H9 (cell line): ENCODE results near the gene TNC. TPM values are rescaled to one million over a fixed set of nuclear protein-coding genes. Genes with fewer than 3 reads are reported as not detected.

Source experiments
- DNase-seq: peaks from one replicate; pipeline ENCODE4 v3.0.0-alpha.2; 2017
- H2AFZ ChIP-seq: one replicate; pipeline ENCODE4 v1.6.1; 2013; ENCODE audit warnings: mild to moderate bottlenecking, low read length, control low read depth, moderate library complexity
- H2AK5ac ChIP-seq: 2 replicates; pipeline ENCODE4 v1.6.1; 2013; ENCODE audit warnings: low read length, control low read depth, mixed read lengths; ENCODE audit not compliant: insufficient read length
- H2BK120ac ChIP-seq: one replicate; pipeline ENCODE4 v1.6.1; 2013; ENCODE audit warnings: low read depth, mild to moderate bottlenecking, low read length, control low read depth, inconsistent platforms; ENCODE audit not compliant: poor library complexity, severe bottlenecking
- H2BK12ac ChIP-seq: 2 replicates; pipeline ENCODE4 v1.6.1; 2013; ENCODE audit warnings: low read length, control low read depth, mixed read lengths, low read depth; ENCODE audit not compliant: insufficient read length
- H2BK15ac ChIP-seq: 2 replicates; pipeline ENCODE4 v1.6.1; 2013; ENCODE audit warnings: low read depth, low read length, control low read depth
- H2BK20ac ChIP-seq: one replicate; pipeline ENCODE4 v1.6.1; 2013; ENCODE audit warnings: low read depth, mild to moderate bottlenecking, low read length, control low read depth, inconsistent platforms; ENCODE audit not compliant: poor library complexity, severe bottlenecking
- H2BK5ac ChIP-seq: 2 replicates; pipeline ENCODE4 v1.6.1; 2013; ENCODE audit warnings: low read length, control low read depth, mixed read lengths; ENCODE audit not compliant: insufficient read length
- H3K14ac ChIP-seq: 2 replicates; pipeline ENCODE4 v1.6.1; 2013; ENCODE audit warnings: low read length, control low read depth; ENCODE audit not compliant: insufficient read depth
- H3K18ac ChIP-seq: 2 replicates; pipeline ENCODE4 v1.6.1; 2013; ENCODE audit warnings: low read depth, mild to moderate bottlenecking, mixed read lengths, low read length, control low read depth; ENCODE audit not compliant: insufficient read length
- H3K23ac ChIP-seq: 2 replicates; pipeline ENCODE4 v1.6.1; 2013; ENCODE audit warnings: low read length, control low read depth, mixed read lengths, low read depth; ENCODE audit not compliant: insufficient read length
- H3K23me2 ChIP-seq: 2 replicates; pipeline ENCODE4 v1.6.1; 2013; ENCODE audit warnings: low read depth, mild to moderate bottlenecking, mixed read lengths, low read length, control low read depth; ENCODE audit not compliant: insufficient read length, poor library complexity, severe bottlenecking
- H3K27ac ChIP-seq: 2 replicates; pipeline ENCODE4 v1.5.1; 2013; ENCODE audit warnings: low read length, control low read depth, mixed read lengths, low read depth; ENCODE audit not compliant: insufficient read length
- H3K27me3 ChIP-seq: 2 replicates; pipeline ENCODE4 v1.6.1; 2013; ENCODE audit warnings: low read length, control low read depth, inconsistent platforms; ENCODE audit not compliant: insufficient read depth
- H3K4ac ChIP-seq: 2 replicates; pipeline ENCODE4 v1.6.1; 2013; ENCODE audit warnings: low read depth, mild to moderate bottlenecking, control low read depth, inconsistent platforms, low read length, moderate library complexity
- H3K4me1 ChIP-seq: 2 replicates; pipeline ENCODE4 v1.6.1; 2013; ENCODE audit warnings: low read length, control low read depth, inconsistent platforms; ENCODE audit not compliant: insufficient read depth
- H3K4me2 ChIP-seq: 2 replicates; pipeline ENCODE4 v1.6.1; 2013; ENCODE audit warnings: low read length, control low read depth, mixed read lengths; ENCODE audit not compliant: insufficient read length, insufficient read depth
- H3K56ac ChIP-seq: 2 replicates; pipeline ENCODE4 v1.6.1; 2013; ENCODE audit warnings: low read depth, mild to moderate bottlenecking, mixed read lengths, low read length, control low read depth; ENCODE audit not compliant: insufficient read length
- H3K79me1 ChIP-seq: 2 replicates; pipeline ENCODE4 v1.6.1; 2013; ENCODE audit warnings: low read depth, mild to moderate bottlenecking, moderate library complexity, low read length, control low read depth, inconsistent platforms; ENCODE audit not compliant: insufficient read depth, poor library complexity, severe bottlenecking
- H3K79me2 ChIP-seq: 2 replicates; pipeline ENCODE4 v1.6.1; 2013; ENCODE audit warnings: low read length, control low read depth, inconsistent platforms; ENCODE audit not compliant: insufficient read depth
- H3K9ac ChIP-seq: 2 replicates; pipeline ENCODE4 v1.6.1; 2013; ENCODE audit warnings: low read length, control low read depth, mixed read lengths; ENCODE audit not compliant: insufficient read length; ENCODE audit errors: extremely low read depth
- H3K9me3 ChIP-seq: one replicate; pipeline ENCODE4 v1.6.1; 2013; ENCODE audit warnings: low read depth, low read length, inconsistent platforms; ENCODE audit not compliant: control insufficient read depth
- H3T11ph ChIP-seq: one replicate; pipeline ENCODE4 v1.6.1; 2013; ENCODE audit warnings: mild to moderate bottlenecking, low read length, control low read depth, inconsistent platforms
- H4K20me1 ChIP-seq: one replicate; pipeline ENCODE4 v1.6.1; 2013; ENCODE audit not compliant: control insufficient read depth, insufficient read length, insufficient read depth
- H4K5ac ChIP-seq: 2 replicates; pipeline ENCODE4 v1.6.1; 2013; ENCODE audit warnings: low read depth, mild to moderate bottlenecking, mixed read lengths, low read length, control low read depth; ENCODE audit not compliant: insufficient read length
- H4K8ac ChIP-seq: replicated peaks from 2 replicates; pipeline ENCODE4 v1.6.1; 2013; ENCODE audit warnings: low read length, control low read depth, mixed read lengths, low read depth; ENCODE audit not compliant: insufficient read length
- H4K91ac ChIP-seq: 2 replicates; pipeline ENCODE4 v1.6.1; 2013; ENCODE audit warnings: low read depth, mild to moderate bottlenecking, moderate library complexity, mixed read lengths, low read length, control low read depth; ENCODE audit not compliant: insufficient read length
- H3K27ac Mint-ChIP-seq, 3 experiments: 2 replicates in 2 of 3; 3 replicates in 1 of 3; pipeline ENCODE4 v1.8.0; 2020 to 2021; ENCODE audit warnings: mixed read lengths in 3 of 3, mild to moderate bottlenecking in 1 of 3, moderate library complexity in 1 of 3
- H3K27me3 Mint-ChIP-seq: 2 replicates; pipeline ENCODE4 v1.8.0; 2021; ENCODE audit warnings: low read depth, mild to moderate bottlenecking, moderate library complexity, mixed read lengths
- H3K36me3 Mint-ChIP-seq, 3 experiments: 2 replicates in 2 of 3; 3 replicates in 1 of 3; pipeline ENCODE4 v1.8.0; 2020 to 2021; ENCODE audit warnings: low read depth in 3 of 3, mixed read lengths in 3 of 3; ENCODE audit not compliant: insufficient read depth in 1 of 3
- H3K4me1 Mint-ChIP-seq, 2 experiments: 2 replicates each; pipeline ENCODE4 v1.8.0; 2020; ENCODE audit warnings: mixed read lengths in 2 of 2
- H3K4me3 Mint-ChIP-seq, 2 experiments: 2 replicates in 1 of 2; 3 replicates in 1 of 2; pipeline ENCODE4 v1.8.0; 2020 to 2021; ENCODE audit warnings: mild to moderate bottlenecking in 2 of 2, mixed read lengths in 2 of 2, moderate library complexity in 1 of 2
- H3K9me3 Mint-ChIP-seq, 2 experiments: 2 replicates in 1 of 2; 3 replicates in 1 of 2; pipeline ENCODE4 v1.8.0; 2020; ENCODE audit warnings: mild to moderate bottlenecking in 2 of 2, mixed read lengths in 2 of 2, moderate library complexity in 1 of 2
- WGBS: extraction: QIAGEN DNeasy Blood & Tissue Kit; methylation state at CpG from one replicate; pipeline ENCODE4 v1.1.7; 2013; ENCODE audit warnings: missing lambda C conversion rate, low lambda C conversion rate, mixed read lengths; ENCODE audit not compliant: insufficient read length; ENCODE audit errors: extremely low coverage; 5-methylcytosine and 5-hydroxymethylcytosine counted together
- total RNA-seq: library from RNA; stranded (reverse); gene quantifications from 2 replicates; pipeline ENCODE4 v1.2.1, GENCODE V29; 2021
- TF ChIP-seq, protein P1 (sequence below): fragments of 200-600 bp; sonication (generic); conservative IDR thresholded peaks from 3 replicates; pipeline ENCODE4 v1.8.0; 2021; ENCODE audit warnings: antibody characterized with exemption, mild to moderate bottlenecking

Gene TNC
- total RNA-seq, 1 experiment from 2014 or later: 0.63 TPM

DNA sequence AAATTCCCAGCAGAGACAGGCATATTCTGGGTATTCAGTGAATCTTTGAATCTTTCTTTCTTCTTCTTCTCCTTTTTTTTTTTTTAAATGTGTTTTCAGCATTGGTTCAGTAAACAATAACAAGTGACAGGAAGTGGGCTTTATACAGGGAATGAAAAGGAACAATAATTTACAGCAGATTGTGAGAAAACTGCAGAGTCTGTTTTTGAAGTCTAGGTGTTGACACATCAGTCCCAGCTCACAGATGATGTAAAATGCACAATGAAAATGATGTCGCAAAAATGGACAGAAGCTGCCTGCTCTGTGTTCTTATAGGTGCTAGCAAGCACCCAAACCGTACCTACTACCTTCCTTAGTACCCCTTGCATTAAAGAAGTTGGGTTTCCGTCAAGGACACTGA is 38.8 kb downstream of the TNC start:
- Histone ChIP-seq H3K23ac (no peak overlapping the region), H4K20me1 (no peaks in the 10 kb centered on the region), H3K27ac (no peak overlapping the region), H3K4me1 (0 out of 2 replicates have a peak, but pooled peaks cover 2% of the 10 kb centered on the region), H3K18ac (no peak overlapping the region), H2AFZ (no peak overlapping the region), H2AK5ac (no peak overlapping the region), H3K4me2 (no peak overlapping the region), H2BK120ac (no peak overlapping the region), H3K9ac (no peak overlapping the region), H3K56ac (no peak overlapping the region), H3K4ac (no peak overlapping the region), H3K9me3 (no peaks in the 10 kb centered on the region), H4K91ac (no peak overlapping the region), H3K79me1 (no peaks in the 10 kb centered on the region), H2BK12ac (no peak overlapping the region), H4K8ac (no peak overlapping the region), H3K79me2 (no peaks in the 10 kb centered on the region), H3K23me2 (no peaks in the 10 kb centered on the region), H2BK5ac (no peak overlapping the region), H3K14ac (no peak overlapping the region), H3K27me3 (no peaks in the 10 kb centered on the region; the same call in 1 of the 2 replicates), H2BK15ac (no peak overlapping the region), H4K5ac (no peak overlapping the region), H3T11ph (no peak overlapping the region), H2BK20ac (no peak overlapping the region)
- DNase-seq: no peak
- Mint-ChIP-seq H3K9me3 (no peaks in the 10 kb centered on the region; a peak in 1 of 5 replicates), H3K27me3 (peaks cover 3% of the 10 kb centered on the region), H3K27ac (no peak overlapping the region; a peak in 1 of 7 replicates), H3K4me1 (peaks cover 6 to 10% of the 10 kb centered on the region in 2 experiments), H3K4me3 (no peak overlapping the region), H3K36me3 (no peaks in the 10 kb centered on the region)
- TF ChIP-seq, protein P1, sequence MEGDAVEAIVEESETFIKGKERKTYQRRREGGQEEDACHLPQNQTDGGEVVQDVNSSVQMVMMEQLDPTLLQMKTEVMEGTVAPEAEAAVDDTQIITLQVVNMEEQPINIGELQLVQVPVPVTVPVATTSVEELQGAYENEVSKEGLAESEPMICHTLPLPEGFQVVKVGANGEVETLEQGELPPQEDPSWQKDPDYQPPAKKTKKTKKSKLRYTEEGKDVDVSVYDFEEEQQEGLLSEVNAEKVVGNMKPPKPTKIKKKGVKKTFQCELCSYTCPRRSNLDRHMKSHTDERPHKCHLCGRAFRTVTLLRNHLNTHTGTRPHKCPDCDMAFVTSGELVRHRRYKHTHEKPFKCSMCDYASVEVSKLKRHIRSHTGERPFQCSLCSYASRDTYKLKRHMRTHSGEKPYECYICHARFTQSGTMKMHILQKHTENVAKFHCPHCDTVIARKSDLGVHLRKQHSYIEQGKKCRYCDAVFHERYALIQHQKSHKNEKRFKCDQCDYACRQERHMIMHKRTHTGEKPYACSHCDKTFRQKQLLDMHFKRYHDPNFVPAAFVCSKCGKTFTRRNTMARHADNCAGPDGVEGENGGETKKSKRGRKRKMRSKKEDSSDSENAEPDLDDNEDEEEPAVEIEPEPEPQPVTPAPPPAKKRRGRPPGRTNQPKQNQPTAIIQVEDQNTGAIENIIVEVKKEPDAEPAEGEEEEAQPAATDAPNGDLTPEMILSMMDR: no peak
- WGBS: no CpG with 5 or more reads among the region's 3 CpGs
